HG02938 (cell line): Measurements from ENCODE around the gene SLC34A1.
"Not testable (repeated sequence)": the region's sequence is repeated elsewhere in the genome, so short reads cannot be mapped to it uniquely, and the experiment has no call there.

Experiments
- ATAC-seq: cut with Tn5 transposase; IDR thresholded peaks from one replicate; pipeline ENCODE4 v1.9.1; 2021; ENCODE audit warnings: mild to moderate bottlenecking, moderate library complexity; ENCODE audit not compliant: unreplicated experiment

The SLC34A1 gene

GRCh38 chr5:177384134-177384533 is at the start of gene SLC34A1:
SLC34A1 (plus strand) TSS chr5:177384434; CDS start chr5:177385742, 1,308 bp downstream.
- no peak for ATAC-seq

- no peak for ATAC-seq
These were observed 49.2 kb upstream of the SLC34A1 start for GRCh38 chr5:177334781-177335700.

DNA sequence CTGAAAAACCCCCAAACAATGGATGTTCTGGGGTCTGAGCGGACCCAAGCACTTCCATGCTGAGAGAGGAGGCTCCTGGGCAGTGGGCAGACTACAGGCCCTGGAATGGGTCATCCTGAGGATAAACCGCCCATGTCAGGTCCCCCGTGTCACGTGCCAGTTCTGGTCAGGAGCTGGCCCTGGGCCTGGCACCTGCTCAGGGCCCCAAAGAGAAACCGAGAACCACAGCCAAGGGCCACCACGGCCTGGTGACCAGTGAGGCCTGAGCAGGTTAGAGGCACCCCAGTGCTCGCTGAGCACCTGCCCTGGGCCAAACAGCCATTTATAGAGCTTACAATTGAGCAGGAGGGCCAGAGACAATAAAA is 48.6 kb upstream of the SLC34A1 start:
- no peak for ATAC-seq

- ATAC-seq = no peak
These were observed 48.1 kb upstream of the SLC34A1 start for GRCh38 chr5:177336112-177336511.

- no peak for ATAC-seq
These were observed 47.4 kb upstream of the SLC34A1 start for GRCh38 chr5:177336603-177337494.

- no peak for ATAC-seq
These were observed 45.8 kb upstream of the SLC34A1 start for GRCh38 chr5:177338251-177339106.

GRCh38 chr5:177339107-177339638 is 45.1 kb upstream of the SLC34A1 start:
- ATAC-seq = no peak

GRCh38 chr5:177343000-177343399 is 41.2 kb upstream of the SLC34A1 start:
- not testable (repeated sequence) for ATAC-seq

- no peak for ATAC-seq
These were observed 40.5 kb upstream of the SLC34A1 start for GRCh38 chr5:177343777-177344176.

- ATAC-seq = no peak
These were observed 39.3 kb upstream of the SLC34A1 start for GRCh38 chr5:177344891-177345290.

DNA sequence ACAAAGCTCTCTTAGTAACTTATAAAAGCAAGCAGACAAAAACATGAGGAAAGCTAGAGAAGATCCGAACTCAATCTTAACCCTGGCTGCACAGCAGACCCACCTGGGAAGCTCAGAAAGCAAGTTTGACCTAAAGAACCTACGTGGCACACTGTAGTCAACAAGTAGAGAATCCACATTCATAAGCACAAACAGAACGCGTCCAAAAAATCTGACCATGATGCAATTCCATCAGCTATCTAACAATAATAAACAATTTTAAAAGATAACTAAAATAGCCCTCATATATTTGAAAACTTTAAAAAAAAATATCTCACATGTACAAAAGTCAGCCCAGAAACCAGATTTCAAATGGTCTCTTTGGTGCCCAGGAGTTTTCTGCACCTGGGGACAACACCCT is 37.4 kb upstream of the SLC34A1 start:
- no peak for ATAC-seq

- ATAC-seq = no peak
These were observed 36.5 kb upstream of the SLC34A1 start for GRCh38 chr5:177347699-177348098.

DNA sequence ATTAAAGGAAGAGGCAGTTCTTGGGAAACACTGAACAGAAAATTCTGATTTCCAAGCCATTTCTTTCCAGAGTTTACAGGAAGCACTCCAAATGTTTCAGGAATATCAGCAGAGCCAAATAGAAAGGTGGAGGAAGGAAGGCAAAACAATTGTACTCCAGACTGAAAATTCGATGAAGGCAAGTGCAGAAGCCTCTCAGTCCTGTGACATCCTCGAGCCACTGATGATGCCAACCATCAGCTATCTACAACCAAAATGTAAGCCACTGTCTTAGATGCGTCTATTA is 34.9 kb upstream of the SLC34A1 start:
- no peak for ATAC-seq

GRCh38 chr5:177349762-177350161 is 34.5 kb upstream of the SLC34A1 start:
- ATAC-seq = no peak

DNA sequence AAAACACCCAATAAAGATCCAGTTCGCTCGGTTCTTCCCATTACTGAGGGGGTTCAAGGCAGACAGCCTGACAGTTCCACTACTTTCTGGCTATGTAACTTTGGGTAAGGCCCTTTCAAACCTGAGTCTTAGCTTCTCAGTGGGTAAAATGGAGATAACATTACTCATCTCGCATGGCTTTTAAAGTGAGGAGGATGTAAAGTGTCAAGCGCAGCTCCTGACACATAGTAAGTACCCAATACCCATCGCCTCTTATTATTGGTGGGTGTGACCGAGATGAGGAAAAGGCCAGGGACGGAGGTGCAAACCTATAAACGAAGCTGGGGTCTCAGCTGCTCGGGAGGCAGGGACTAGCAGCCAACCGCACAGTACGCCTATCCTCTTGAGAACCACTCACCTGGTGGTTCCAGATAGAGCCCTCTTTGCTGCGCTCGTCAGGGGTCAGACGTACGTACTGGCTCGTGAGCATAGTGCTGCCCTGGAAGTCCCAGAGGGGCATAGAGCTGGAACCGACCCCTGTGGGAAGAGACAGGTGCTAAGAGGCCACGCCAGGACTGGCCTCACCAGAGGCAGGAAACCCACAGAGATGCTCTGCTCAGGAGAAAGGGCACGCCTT is 33.4 kb upstream of the SLC34A1 start:
- ATAC-seq = no peak

DNA sequence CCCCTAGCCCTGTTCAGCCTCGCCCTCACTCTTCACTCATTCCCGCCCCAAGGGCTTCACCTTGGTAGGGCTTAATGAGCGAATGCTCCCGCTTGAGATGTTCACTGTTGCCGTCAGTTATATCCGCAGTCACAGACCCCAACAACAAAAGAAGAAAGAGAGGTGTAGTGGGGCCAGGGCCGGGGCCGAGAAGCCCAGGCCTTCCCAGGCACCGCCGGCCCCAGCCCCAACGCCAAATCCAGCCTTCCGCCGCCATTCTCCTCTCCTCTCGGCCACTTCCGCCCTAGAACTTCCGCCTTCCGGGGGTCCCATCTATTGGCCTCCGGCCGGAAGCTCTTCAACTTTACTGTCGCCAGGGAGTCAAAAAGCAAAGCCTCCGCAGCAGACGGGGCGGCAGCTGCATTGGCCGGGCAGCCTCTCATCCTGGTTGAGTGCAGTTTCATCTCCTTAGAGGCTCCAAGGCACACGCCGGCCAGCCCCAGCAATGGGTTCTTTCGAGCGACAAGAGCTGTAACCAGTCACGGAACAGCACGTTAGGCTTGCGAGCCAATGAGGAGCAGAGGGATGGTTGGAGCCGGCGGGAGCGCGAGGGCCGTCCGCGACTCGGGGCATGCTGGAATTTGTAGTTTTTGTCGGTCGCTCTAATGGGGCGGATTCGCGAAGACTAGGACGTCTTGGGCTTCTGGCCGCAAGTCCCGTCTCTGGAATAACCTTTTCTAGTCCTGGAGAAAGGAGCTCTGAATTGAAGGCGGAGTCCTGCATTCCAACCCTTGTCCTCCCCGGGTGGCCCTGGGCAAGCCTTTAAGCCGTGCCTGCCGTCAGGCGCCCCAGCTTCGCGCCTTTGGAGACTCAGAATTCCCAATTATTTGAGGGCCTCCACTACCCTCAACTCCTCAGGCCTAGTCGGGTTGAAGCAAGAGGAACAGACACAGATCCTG is 32.6 kb upstream of the SLC34A1 start, which contains the start of gene LMAN2:
Gene LMAN2 (minus strand): TSS at position 277 of the 938 bp plus-strand sequence. CDS start 21 bp downstream, at position 256.
- peak; percentile 96 for ATAC-seq

DNA sequence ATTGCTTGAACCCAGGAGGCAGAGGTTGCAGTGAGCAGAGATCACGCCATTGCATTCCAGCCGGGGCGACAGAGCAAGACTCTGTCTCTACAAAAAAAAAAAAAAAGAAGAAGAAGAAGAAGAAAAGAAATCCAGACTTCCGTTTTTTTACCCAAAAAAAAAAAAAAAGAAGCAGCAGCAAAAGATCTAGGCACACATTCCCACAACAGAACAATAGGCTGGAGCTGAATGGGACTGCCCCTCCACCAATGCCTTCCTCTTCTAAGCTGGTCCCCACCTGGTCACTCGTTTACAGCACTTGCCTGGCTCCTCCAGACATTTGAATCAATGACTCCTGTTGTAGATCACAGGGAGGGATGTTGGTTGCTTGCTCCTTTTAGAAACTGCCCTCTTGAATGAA is 31.1 kb upstream of the SLC34A1 start:
- ATAC-seq = no peak

GRCh38 chr5:177354256-177354655 is 30.0 kb upstream of the SLC34A1 start:
- ATAC-seq = no peak

DNA sequence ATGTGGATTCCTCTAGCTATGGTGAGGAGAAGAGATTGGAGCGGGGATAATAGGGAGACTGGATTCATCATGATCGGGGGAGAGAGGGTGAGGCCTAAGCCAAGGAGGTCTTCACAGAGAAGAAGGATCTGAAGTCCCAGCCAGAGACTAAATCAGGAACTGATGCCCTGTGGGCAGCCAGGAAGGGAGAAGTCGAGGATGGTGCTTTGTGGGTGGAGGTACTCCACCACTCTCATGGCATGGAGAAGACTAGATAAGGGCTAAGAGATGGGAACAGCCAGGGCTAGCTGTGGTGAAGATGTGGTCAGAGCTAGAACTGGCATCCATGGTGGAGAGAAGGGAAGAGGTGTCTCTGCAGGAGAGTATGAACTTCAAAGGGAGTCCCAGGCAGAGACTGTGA is 29.5 kb upstream of the SLC34A1 start:
- ATAC-seq = no peak
